Stimulated activated CD4-positive, alpha-beta T cell treated with anti-CD3 and anti-CD28 coated beads, Interleukin-4, amount 100 ng/mL, for 4 hours (primary cell): Measurements from ENCODE around the gene CNTNAP5.
A peak's percentile ranks its signal among the peaks of the same experiment; 100 is the strongest.

Experiments
- DNase-seq, 2 experiments: peaks; one replicate each; pipeline ENCODE4 v3.0.0-alpha.2; 2020

The CNTNAP5 gene

DNA sequence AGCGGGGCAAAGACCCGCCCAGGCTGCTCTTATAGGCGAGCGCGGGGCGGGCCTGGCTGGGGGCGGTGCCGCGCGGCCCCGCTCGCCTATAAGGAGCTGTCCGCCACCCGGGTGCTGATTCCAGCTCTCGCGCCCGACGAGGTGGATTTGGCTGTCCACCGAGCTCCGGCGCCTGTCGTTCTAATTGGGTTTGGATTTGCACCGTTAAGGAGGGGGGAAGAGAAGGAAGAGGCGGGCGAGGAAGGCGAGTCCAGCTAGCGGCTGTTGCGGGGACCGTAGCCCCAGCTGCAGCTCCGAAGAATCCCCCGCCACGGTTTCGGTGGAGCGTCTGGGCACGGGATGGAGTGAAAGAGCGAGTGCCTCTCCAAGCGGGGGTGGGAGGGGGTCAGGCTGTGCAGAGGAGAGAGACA is at the start of gene CNTNAP5:
CNTNAP5 (plus strand) TSS at position 117 of the 410 bp plus-strand sequence. CDS start 364 bp downstream, outside the sequence.
- DNase-seq, result peak in 1 of 2 experiments; percentile 1

DNA sequence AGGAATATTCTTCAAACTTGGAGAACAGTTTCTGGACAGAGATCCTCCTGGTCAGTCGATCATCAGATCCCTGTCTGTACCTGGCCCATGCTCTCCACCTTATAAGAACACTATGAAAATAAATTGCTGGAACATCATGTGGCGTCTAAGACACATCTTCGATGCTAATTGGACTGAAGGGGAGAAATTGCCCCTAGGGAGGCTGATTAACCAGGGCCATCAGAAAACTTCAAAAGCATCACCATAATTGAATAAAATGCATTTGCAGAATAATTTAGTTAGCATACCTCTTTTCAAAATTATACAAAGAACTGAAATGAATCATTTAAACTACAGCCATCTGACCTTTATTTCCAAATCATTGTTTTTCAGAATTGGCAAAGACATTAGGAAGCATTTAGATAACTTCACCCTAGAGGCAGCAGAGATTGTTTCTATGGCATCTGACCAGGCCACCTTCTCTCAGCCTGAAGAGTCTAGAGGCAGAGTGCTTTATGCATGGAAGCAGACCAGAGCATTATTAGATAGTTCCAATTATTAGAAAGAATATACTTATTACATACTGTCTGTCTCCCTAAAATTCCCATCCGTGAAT is 48.9 kb upstream of the CNTNAP5 start:
- no peak for DNase-seq

- DNase-seq, result peak; percentile 1
Observed at GRCh38 chr2:123993728-123994323, 31.3 kb upstream of the CNTNAP5 start.

DNA sequence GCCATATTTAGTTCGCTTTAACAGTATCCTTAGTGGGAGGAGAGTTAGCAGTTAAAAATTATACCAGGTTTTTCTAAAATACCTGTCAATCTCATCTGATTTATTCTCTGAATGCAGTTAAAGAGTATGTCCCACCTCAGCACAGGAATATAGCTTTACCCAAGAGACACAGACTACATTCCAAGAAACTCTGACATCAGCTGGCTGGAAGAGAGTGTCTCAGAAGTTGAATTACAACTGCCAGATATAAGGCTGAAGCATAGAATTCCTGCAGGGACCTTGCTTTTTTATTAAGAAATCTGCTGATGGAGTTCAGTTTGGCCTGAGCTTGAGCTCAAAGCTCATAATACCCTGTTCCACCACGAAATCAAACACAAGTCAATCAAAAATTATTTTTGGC is 25.4 kb upstream of the CNTNAP5 start:
- no peak for DNase-seq

GRCh38 chr2:124001696-124002430 is 23.2 kb upstream of the CNTNAP5 start:
- DNase-seq, result no peak

DNA sequence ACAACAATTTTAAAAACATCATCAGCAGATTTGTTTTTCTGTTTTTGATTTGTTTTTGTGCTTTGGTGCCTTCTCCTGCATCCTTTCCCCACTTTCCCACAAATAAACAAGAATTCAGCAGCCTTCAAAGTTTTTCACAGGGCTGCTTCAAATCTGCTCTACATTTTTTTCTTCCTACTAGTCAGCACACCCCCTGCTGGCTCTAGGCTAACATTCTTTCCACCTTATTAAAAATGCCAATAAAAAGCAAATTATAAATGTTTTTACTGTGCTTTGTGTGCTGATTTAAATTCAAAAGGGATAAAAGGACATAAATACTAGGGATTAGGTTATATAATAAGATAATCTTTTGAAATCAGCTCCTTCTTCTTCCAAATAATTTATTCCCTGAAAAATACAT is 6.2 kb upstream of the CNTNAP5 start:
- no peak for DNase-seq

- no peak for DNase-seq
Observed at GRCh38 chr2:124024561-124025170, 421 bp upstream of the CNTNAP5 start.

GRCh38 chr2:124025891-124026434 is 876 bp downstream of the CNTNAP5 start:
- no peak for DNase-seq

- DNase-seq, result no peak
Observed at GRCh38 chr2:124026503-124026902, 1.4 kb downstream of the CNTNAP5 start.

DNA sequence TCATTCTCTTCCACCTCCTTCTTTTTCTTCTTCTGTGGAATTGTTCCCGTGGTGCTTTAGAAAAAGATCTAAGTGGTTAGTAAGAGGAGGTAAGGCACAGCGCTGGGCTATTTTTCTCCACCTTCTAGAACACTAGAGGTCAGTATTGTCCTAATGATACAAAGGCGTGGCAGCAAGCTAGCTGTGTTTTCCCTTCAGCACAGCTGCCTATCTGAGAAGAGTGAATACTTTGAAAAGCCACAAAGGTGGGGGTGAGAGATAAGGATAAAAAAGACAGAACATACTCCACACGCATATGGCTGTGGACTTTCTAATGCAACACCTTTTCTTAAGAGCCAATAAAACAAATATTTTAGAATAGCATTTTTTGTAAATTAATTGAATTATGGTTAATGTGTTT is 2.1 kb downstream of the CNTNAP5 start:
- DNase-seq, result no peak

DNA sequence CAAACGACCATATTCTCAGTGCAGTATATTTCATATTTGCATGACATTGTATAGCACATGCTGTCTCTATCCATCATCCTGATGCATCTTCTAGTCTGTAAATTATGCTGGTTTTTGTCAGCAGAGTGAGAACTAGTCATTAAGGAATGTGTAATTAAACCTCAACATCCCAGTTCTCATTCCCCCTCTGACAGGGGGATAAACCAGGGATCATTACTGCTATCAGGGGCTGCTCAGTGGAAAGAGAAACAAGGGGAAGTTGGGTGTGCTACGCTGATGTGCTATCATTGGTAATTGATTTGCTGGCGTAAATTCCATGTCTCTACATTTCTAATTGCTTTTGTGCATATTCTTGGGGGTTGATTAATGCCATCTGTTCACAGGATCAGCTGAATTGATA is 7.7 kb downstream of the CNTNAP5 start:
- DNase-seq, result no peak

DNA sequence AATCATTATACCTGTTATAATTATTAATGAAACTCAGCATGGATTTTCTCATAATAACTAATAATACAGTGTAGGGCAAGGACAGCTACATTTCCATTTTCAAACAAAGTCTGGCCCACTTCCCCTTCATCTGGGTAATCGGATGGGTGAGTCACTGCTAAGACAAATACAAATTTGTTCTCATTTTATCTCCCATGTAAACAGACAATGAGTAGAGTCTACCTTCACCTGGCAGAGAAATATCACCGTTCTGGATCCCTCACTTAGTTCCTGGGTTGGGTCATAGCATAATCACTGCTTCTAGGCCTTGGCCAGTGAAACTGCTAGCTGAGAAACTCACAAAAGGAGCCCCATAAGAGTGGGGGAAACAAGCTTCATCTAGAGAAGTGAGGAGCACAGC is 9.2 kb downstream of the CNTNAP5 start:
- DNase-seq, result no peak

DNA sequence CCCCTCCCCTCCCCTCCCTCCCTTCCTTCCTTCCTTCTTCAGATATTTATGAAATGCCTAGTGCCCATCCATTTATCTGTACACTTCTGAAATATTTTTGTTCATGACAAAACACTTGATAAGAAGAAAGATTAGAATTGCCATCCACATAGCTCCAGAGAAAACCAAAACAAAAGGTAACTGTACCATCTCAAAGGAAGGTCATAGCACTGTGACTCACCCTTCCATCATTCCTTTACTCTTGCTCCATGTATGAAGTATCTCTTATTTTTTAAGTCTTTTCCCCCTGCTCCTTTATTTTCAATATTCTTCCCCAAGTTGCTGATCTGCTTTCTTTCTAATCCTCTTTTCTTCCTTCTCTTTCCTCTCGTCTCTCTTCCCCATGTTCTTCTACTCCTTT is 9.9 kb downstream of the CNTNAP5 start:
- no peak for DNase-seq

- DNase-seq, result no peak
Observed at GRCh38 chr2:124039032-124039431, 13.9 kb downstream of the CNTNAP5 start.

DNA sequence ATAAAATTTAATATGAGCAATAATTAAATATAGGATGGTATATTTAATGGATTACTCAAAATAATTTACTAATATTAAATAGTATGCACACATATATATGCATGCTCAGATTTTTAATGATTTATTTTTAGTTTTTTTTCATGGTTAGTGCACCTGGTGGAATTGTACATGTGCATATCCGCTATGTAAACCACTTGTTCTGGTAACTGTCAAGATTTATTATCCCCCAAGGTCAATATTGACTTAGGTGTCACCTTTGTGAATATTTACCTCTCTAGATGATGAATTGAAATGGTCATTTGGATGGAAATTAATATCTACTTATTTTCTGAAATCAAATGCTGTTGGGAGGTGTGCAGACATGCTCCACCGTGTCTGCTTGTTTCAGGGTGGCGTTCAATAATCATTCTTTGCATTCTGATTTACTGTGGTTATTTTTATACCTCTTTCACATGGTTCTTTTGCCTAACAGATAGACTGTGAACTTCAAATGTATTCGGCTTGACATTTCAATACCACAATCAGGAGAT is 14.7 kb downstream of the CNTNAP5 start:
- no peak for DNase-seq

DNA sequence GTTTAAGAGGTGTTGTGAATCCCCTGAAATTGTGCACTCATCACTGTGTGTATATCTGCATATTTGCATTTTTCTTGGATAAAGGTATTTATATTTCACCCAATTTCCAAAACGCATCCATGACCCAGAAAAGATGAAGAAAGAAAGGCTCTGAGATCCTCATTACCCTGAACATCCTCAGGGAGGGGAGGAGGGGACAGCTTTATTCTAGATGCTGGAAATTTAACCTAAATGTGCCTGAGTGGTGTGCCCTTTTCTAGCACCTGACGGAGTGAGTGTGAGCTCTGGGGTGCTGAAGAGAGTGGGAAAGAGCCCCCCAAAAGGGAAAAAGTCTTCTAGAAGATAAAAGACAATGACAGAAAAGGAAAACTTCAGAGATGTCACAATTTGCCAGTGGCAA is 20.8 kb downstream of the CNTNAP5 start:
- DNase-seq, result no peak

- DNase-seq, result no peak
Observed at GRCh38 chr2:124046332-124046731, 21.2 kb downstream of the CNTNAP5 start.

GRCh38 chr2:124048102-124048501 is 23.0 kb downstream of the CNTNAP5 start:
- no peak for DNase-seq

- DNase-seq, result no peak
Observed at GRCh38 chr2:124048664-124049063, 23.6 kb downstream of the CNTNAP5 start.

DNA sequence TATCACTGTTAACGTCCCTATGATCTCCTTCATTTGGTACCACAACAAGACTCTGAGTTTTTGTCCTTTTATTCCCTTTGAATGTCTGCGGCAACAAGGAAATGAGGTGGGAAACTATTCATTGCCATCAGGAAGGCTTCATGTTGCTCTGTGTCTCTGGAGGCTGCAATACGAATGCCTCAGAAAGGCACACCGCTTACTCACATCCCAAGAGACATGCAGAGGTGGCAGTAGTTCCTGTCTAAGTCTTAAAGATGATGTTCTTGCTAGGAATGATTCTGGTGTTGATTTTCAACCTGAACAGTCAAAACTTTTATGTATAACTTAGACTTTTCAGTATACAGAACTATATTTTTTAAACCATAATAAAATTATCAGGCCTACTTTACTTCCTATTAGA is 24.0 kb downstream of the CNTNAP5 start:
- no peak for DNase-seq

DNA sequence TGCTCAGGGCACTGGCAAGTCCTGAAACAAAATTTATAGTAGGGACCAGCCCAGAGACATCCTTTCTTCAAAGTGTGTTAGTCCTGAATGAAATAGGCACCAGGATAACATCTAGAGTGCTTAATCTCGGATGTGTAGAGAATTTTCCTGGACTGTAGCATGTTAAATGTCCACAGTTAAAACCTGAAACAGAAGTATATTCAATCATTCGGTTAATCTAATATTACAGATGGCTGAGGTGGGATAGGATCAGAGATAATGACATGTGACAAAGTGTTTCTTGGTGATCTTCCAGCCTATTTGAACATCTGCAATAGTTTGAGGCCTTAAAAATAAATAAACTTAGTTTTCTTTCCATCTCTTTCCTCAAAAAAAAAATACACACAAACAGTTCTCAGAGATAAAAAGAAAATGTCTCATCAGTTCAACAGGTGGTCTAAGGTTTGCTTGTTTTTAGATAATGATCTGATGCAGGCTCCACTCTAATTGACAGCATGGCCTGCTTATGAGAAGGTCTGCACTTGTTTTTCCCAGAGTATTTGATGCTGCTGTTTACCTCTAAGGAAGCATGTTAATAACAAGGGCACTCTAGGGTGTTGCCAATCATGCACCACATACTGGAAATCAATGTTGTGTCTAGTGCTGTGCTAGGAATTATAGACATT is 25.9 kb downstream of the CNTNAP5 start:
- DNase-seq, result no peak

GRCh38 chr2:124053796-124054195 is 28.7 kb downstream of the CNTNAP5 start:
- DNase-seq, result no peak

DNA sequence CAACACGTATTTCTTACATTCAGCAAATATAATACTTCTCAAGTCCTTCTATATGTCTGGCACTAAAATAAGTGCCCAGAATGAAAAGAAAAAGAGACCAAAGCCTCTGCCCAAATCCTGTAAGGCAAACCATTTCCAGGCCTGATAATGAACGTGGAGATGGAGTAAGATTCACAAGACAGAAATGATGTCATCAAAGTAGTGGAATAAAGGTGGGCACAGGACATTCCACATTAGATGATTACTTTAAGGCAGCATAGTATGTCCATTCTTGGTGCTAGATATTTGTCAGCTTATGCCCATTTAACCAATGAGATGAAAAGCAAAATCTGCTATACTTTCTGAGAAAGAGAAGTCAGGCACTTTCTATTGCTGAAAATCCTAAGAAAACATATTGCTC is 38.5 kb downstream of the CNTNAP5 start:
- DNase-seq, result no peak
